HG02938 (cell line): Measurements from ENCODE around the gene ZNF557.
A peak's percentile ranks its signal among the peaks of the same experiment; 100 is the strongest.

ENCODE experiments used
- ATAC-seq: cut with Tn5 transposase; IDR thresholded peaks from one replicate; pipeline ENCODE4 v1.9.1; 2021; ENCODE audit warnings: mild to moderate bottlenecking, moderate library complexity; ENCODE audit not compliant: unreplicated experiment

Gene ZNF557

GRCh38 chr19:7074705-7075282 lies 5.3 kb downstream of the ZNF557 start:
- ATAC-seq, result no peak

- ATAC-seq, result no peak
These were observed 6.6 kb downstream of the ZNF557 start for GRCh38 chr19:7076151-7076550.

- ATAC-seq, result no peak
These were observed 8.5 kb downstream of the ZNF557 start for GRCh38 chr19:7078008-7078407.

- ATAC-seq, result no peak
These were observed 13.8 kb downstream of the ZNF557 start for GRCh38 chr19:7083076-7083956.

- no peak for ATAC-seq
These were observed 19.5 kb downstream of the ZNF557 start for GRCh38 chr19:7088999-7089398.

- no peak for ATAC-seq
These were observed 28.6 kb downstream of the ZNF557 start for GRCh38 chr19:7098096-7098495.

GRCh38 chr19:7098701-7099596 lies 29.4 kb downstream of the ZNF557 start:
- peak; percentile 75 for ATAC-seq

GRCh38 chr19:7099597-7099921 lies 30.1 kb downstream of the ZNF557 start:
- no peak for ATAC-seq

GRCh38 chr19:7101498-7102253 lies 32.2 kb downstream of the ZNF557 start:
- no peak for ATAC-seq

- no peak for ATAC-seq
These were observed 35.4 kb downstream of the ZNF557 start for GRCh38 chr19:7104747-7105447.

GRCh38 chr19:7106711-7107657 lies 37.5 kb downstream of the ZNF557 start:
- ATAC-seq, result no peak

- ATAC-seq, result no peak
These were observed 40.3 kb downstream of the ZNF557 start for GRCh38 chr19:7109678-7110289.

- ATAC-seq, result no peak
These were observed 43.2 kb downstream of the ZNF557 start for GRCh38 chr19:7112675-7113074.

GRCh38 chr19:7113233-7113632 lies 43.7 kb downstream of the ZNF557 start:
- no peak for ATAC-seq

GRCh38 chr19:7115721-7116120 lies 46.2 kb downstream of the ZNF557 start:
- no peak for ATAC-seq

- ATAC-seq, result no peak
These were observed 47.7 kb downstream of the ZNF557 start for GRCh38 chr19:7117248-7117647.

- no peak for ATAC-seq
These were observed 50.1 kb downstream of the ZNF557 start for GRCh38 chr19:7119582-7119981.

- no peak for ATAC-seq
These were observed 51.0 kb downstream of the ZNF557 start for GRCh38 chr19:7120499-7120898.

GRCh38 chr19:7122701-7123100 lies 53.2 kb downstream of the ZNF557 start:
- ATAC-seq, result no peak
